Measurements from ENCODE around the gene IL16.

IL16 gene

DNA sequence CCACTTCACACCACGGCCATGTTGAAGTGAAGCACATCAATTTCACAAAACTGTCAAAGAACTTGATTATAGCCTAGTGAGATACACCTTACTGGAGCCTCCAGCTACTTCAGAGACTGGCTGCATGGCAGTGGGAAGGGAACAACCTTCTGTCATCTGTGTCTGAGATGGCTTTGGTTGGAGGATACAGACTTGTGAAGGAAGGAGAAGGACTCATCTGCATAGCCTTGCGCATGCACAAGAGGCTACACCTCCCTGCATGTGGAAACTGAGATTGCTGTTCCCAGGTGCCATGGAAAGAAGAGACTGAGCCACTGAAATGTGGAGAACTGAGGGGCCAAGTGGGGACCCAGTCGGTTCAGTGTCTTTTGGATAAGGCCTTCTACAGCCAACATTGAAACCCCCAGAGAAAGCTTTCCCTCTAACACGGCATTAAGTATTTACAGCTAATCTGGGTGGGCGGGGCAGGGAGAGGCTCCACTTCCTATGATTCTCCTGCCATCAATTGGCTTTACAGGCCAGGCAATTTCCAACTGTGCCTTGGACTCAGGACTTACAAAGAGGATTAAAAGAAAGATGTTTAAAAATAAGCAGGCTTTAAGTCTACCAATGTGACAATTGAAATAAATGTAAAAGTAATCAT is 58.8 kb downstream of the IL16 start:
- TF ChIP-seq, protein P1, sequence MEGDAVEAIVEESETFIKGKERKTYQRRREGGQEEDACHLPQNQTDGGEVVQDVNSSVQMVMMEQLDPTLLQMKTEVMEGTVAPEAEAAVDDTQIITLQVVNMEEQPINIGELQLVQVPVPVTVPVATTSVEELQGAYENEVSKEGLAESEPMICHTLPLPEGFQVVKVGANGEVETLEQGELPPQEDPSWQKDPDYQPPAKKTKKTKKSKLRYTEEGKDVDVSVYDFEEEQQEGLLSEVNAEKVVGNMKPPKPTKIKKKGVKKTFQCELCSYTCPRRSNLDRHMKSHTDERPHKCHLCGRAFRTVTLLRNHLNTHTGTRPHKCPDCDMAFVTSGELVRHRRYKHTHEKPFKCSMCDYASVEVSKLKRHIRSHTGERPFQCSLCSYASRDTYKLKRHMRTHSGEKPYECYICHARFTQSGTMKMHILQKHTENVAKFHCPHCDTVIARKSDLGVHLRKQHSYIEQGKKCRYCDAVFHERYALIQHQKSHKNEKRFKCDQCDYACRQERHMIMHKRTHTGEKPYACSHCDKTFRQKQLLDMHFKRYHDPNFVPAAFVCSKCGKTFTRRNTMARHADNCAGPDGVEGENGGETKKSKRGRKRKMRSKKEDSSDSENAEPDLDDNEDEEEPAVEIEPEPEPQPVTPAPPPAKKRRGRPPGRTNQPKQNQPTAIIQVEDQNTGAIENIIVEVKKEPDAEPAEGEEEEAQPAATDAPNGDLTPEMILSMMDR (IDR thresholded peaks at IDR 0.05; ENCODE audit: low read depth, low read length, missing control alignments) = no peak
- H3K4me3 ChIP-seq (ENCODE audit: low read depth, low read length) = no peak overlapping the region
- in situ Hi-C loops (cut with HindIII; ENCODE audit: low sequenced_read_pairs) = no loop called here
- no peak for DNase-seq (ENCODE audit: low read depth)

DNA sequence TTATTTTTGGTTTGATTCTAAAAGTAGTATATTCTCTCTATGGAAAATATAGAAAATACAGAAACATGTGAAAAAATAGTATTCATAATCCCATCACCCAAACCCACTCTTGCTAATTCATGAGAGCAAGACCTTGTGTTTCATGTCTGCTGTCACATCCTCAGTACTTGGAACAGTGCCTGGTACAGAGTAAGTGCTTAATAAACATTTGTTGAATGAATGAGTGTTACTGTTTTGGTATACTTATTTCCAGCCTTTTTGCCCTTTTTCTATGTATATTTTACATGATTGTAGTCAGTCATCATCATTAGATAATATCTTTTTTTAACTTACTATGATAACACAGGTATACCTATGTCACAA is 59.3 kb downstream of the IL16 start:
- no peak for DNase-seq (ENCODE audit: low read depth)
- H3K4me3 ChIP-seq (ENCODE audit: low read depth, low read length) = no peak overlapping the region
- TF ChIP-seq, protein P1 (IDR thresholded peaks at IDR 0.05; ENCODE audit: low read depth, low read length, missing control alignments) = no peak
- in situ Hi-C loops (cut with HindIII; ENCODE audit: low sequenced_read_pairs) = no loop called here

DNA sequence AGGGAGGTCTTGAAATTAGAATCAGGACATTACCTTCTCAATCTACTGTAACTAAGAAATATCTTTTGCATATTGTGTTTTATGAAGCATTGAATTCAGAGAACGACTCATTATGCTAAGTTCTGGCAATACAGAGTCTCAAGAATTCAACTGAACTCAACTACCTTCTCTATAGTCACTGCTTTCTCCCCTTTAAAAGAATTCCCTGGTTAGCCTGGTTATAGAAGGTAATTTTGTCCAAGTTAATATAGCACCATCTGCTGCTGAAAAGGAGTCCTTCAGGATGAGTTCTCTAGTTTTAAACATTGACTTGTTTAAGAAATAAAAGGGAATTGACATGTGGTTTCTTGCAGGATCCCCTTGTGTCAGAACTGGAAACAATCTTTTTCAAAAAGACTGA is 60.2 kb downstream of the IL16 start:
- DNase-seq (ENCODE audit: low read depth) = peak; percentile 28
- in situ Hi-C loops (cut with HindIII; ENCODE audit: low sequenced_read_pairs) = no loop called here
- no peak overlapping the region for H3K4me3 ChIP-seq (ENCODE audit: low read depth, low read length)
- TF ChIP-seq, protein P1 (IDR thresholded peaks at IDR 0.05; ENCODE audit: low read depth, low read length, missing control alignments) = peak; percentile 44

DNA sequence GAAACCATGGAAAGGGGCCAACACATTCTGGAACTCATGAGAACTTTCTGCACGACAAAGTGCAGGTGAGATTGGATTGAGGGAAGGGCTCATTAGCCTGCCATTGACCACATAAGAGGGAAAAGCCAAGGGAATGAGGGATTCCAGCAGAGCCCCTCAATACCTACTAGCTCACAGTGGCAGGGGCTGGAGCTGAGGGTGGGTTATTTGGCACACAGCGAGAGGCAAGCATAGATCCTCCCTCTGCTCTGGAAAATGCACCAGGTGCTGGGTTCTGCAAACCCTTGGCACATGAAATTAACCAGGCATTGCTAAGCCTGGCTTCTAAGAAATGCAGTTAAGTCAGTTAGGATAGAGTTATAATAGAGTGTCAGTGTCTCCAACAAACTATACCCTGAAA is 60.8 kb downstream of the IL16 start:
- TF ChIP-seq, protein P1 (IDR thresholded peaks at IDR 0.05; ENCODE audit: low read depth, low read length, missing control alignments) = no peak
- in situ Hi-C loops (cut with HindIII; ENCODE audit: low sequenced_read_pairs) = no loop called here
- H3K4me3 ChIP-seq (ENCODE audit: low read depth, low read length) = no peak overlapping the region
- no peak for DNase-seq (ENCODE audit: low read depth)

DNA sequence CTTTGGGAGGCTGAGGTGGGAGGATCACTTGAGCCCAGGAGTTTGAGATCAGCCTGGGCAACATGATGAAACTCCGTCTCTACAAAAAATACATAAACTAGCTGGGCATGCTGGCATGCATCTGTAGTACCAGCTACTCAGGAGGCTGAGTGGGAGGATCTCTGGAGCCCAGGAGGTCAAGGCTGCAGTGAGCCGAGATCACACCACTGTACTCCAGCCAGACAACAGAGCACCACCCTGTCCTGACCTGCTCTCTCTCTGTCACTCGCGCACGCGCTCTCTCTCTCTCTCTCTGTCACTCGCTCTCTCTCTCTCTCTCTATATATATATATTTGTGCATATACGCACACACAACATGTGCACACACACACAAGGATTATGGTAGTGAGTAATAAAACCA is 61.8 kb downstream of the IL16 start:
- no peak overlapping the region for H3K4me3 ChIP-seq (ENCODE audit: low read depth, low read length)
- in situ Hi-C loops (cut with HindIII; ENCODE audit: low sequenced_read_pairs) = no loop called here
- TF ChIP-seq, protein P1 (IDR thresholded peaks at IDR 0.05; ENCODE audit: low read depth, low read length, missing control alignments) = no peak
- no peak for DNase-seq (ENCODE audit: low read depth)

DNA sequence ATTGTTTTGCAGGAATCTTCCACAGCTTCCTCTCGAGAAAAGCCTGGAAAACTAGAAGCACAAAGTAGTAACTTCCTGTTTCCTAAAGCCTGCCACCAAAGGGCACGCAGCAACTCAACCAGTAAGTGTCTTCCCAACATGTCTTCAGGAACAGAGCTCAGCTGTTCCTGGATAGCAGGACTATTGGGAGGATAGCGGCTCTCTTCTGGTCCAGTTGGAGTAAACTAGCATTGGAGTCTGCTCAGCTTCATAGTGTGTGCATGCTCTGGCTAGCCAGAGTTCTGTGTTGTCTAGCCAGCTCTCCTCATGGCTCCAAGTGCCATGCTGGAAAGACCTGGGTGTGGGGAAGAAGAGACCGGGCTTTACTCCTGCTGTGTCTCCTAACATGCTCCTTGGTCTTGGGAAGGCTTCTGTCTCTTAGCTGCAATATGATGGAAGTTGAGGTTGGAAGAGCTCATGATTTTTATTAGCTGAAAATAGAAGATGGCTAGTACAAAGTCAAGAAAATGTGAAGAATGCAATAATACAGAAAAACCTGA is 63.1 kb downstream of the IL16 start:
- TF ChIP-seq, protein P1 (IDR thresholded peaks at IDR 0.05; ENCODE audit: low read depth, low read length, missing control alignments) = no peak
- no peak overlapping the region for H3K4me3 ChIP-seq (ENCODE audit: low read depth, low read length)
- no peak for DNase-seq (ENCODE audit: low read depth)
- in situ Hi-C loops (cut with HindIII; ENCODE audit: low sequenced_read_pairs) = loop anchor here (10.0 kb wide), 1 partner anchor 85 kb away; no protein-coding TSS in a partner anchor

All from astrocyte of the cerebellum (primary cell).